ENCODE results near the gene RTKN2.
"Not testable (repeated sequence)": the region's sequence is repeated elsewhere in the genome, so short reads cannot be mapped to it uniquely, and the experiment has no call there.

The RTKN2 gene

GRCh38 chr10:62268399-62269114, at the start of gene RTKN2:
RTKN2 (minus strand) TSS chr10:62268844; CDS start chr10:62268610, 234 bp downstream.
- peak; percentile 92 for DNase-seq (ENCODE audit: low spot score)

- DNase-seq (ENCODE audit: low spot score), result no peak
Observed at GRCh38 chr10:62317257-62317656, 48.6 kb upstream of the RTKN2 start.

- DNase-seq (ENCODE audit: low spot score), result no peak
Observed at GRCh38 chr10:62309254-62309653, 40.6 kb upstream of the RTKN2 start.

GRCh38 chr10:62308101-62308500, 39.5 kb upstream of the RTKN2 start:
- peak; percentile 58 for DNase-seq (ENCODE audit: low spot score)

GRCh38 chr10:62307635-62308034, 39.0 kb upstream of the RTKN2 start:
- no peak for DNase-seq (ENCODE audit: low spot score)

- DNase-seq (ENCODE audit: low spot score), result no peak
Observed at GRCh38 chr10:62306663-62307062, 38.0 kb upstream of the RTKN2 start.

- DNase-seq (ENCODE audit: low spot score), result peak; percentile 9
Observed at GRCh38 chr10:62305813-62306212, 37.2 kb upstream of the RTKN2 start.

GRCh38 chr10:62303922-62304321, 35.3 kb upstream of the RTKN2 start:
- DNase-seq (ENCODE audit: low spot score), result no peak

GRCh38 chr10:62302760-62303159, 34.1 kb upstream of the RTKN2 start:
- DNase-seq (ENCODE audit: low spot score), result no peak

- DNase-seq (ENCODE audit: low spot score), result no peak
Observed at GRCh38 chr10:62297857-62298256, 29.2 kb upstream of the RTKN2 start.

GRCh38 chr10:62284221-62284620, 15.6 kb upstream of the RTKN2 start:
- no peak for DNase-seq (ENCODE audit: low spot score)

GRCh38 chr10:62281348-62281747, 12.7 kb upstream of the RTKN2 start:
- DNase-seq (ENCODE audit: low spot score), result not testable (repeated sequence)

GRCh38 chr10:62280392-62280791, 11.7 kb upstream of the RTKN2 start:
- not testable (repeated sequence) for DNase-seq (ENCODE audit: low spot score)

- peak; percentile 74 for DNase-seq (ENCODE audit: low spot score)
Observed at GRCh38 chr10:62278441-62278910, 9.8 kb upstream of the RTKN2 start.

GRCh38 chr10:62277971-62278370, 9.3 kb upstream of the RTKN2 start:
- no peak for DNase-seq (ENCODE audit: low spot score)

GRCh38 chr10:62270020-62270419, 1.4 kb upstream of the RTKN2 start:
- DNase-seq (ENCODE audit: low spot score), result no peak

GRCh38 chr10:62268027-62268398, 631 bp downstream of the RTKN2 start:
- no peak for DNase-seq (ENCODE audit: low spot score)

GRCh38 chr10:62266611-62267010, 2.0 kb downstream of the RTKN2 start:
- no peak for DNase-seq (ENCODE audit: low spot score)

GRCh38 chr10:62266147-62266546, 2.5 kb downstream of the RTKN2 start:
- no peak for DNase-seq (ENCODE audit: low spot score)

GRCh38 chr10:62264702-62265436, 3.8 kb downstream of the RTKN2 start:
- peak; percentile 82 for DNase-seq (ENCODE audit: low spot score)

- DNase-seq (ENCODE audit: low spot score), result no peak
Observed at GRCh38 chr10:62264126-62264525, 4.5 kb downstream of the RTKN2 start.

GRCh38 chr10:62261666-62262065, 7.0 kb downstream of the RTKN2 start:
- peak; percentile 17 for DNase-seq (ENCODE audit: low spot score)

- no peak for DNase-seq (ENCODE audit: low spot score)
Observed at GRCh38 chr10:62259998-62260397, 8.6 kb downstream of the RTKN2 start.
